ENCODE results near the gene SPATA20.

SPATA20 gene

DNA sequence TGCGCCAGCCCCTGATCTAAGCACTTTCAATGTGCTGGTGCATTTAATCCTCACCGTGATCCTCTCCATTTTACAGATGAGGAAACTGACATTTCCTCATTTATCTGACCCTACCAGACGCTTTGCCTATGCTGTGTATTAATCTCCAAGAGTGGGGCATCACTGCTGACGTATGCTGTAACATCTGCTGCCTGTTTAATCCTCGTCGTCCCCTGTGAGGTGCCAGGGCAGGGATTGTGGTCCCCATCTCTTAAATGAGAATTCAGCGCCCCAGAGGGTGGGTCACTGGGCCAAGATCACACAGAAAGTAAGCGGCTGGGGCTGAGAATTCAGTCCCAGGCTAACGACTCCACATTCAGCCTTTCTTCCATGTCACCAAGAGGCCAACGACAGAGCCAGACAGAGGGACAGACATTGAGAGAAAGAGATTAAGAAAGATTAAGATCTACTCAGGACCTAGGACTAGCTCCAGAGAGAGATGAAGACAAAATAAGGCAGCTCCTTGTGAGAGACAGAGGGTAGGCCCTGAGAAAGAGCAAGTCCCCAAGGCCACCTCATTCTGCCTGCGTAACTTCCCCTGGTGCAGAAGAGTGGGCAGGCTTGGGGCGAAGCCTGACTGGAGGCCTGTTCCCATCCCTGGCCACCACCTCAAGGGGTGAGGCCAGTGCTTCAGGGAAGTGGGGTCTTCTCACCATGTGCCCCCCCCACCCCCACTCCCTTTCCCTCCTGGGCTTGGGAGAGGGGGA is 27.1 kb downstream of the SPATA20 start:
- no peak for DNase-seq (ENCODE audit: extremely low read depth in 1 of 2, low read depth in 1 of 2)

DNA sequence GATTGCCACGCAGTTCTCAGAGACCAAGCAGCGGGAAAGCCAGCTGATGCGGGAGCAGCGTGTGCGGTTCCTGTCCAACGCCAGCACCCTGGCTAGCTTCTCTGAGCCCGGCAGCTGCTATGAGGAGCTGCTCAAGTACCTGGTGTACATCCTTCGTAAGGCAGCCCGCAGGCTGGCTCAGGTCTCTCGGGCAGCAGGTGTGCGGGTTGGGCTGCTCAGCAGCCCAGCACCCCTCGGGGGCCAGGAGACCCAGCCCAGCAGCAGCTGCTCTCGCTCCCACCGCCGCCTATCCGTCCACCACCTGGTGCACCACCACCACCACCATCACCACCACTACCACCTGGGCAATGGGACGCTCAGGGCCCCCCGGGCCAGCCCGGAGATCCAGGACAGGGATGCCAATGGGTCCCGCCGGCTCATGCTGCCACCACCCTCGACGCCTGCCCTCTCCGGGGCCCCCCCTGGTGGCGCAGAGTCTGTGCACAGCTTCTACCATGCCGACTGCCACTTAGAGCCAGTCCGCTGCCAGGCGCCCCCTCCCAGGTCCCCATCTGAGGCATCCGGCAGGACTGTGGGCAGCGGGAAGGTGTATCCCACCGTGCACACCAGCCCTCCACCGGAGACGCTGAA is 28.7 kb downstream of the SPATA20 start:
- DNase-seq (ENCODE audit: extremely low read depth in 1 of 2, low read depth in 1 of 2) = no peak

GRCh38 chr17:50576864-50577263 is 29.9 kb downstream of the SPATA20 start:
- no peak for DNase-seq (ENCODE audit: extremely low read depth in 1 of 2, low read depth in 1 of 2)

DNA sequence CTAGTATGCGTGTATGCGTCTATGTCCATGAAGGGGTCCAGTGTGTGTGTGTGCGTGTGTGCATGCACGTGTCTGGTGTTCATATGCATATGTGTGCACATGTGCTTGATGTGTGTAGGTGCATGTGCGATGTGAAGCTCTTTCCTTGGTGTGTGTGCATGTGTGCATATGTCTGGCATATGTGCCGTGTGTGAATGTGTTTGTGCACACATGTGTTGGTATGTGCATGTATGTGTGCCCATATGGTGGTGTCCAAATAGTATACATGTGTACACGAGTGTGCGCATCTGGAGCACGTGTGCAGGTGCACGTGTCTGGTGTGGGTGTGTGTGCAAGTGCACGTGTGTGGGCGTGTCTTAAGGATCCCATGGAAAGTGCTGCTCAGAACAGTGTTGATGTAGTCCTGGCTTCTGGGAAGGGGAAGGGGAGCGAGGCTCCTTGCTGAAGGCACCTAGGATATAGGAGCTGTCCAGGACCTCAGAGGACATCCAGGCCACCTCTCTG is 30.5 kb downstream of the SPATA20 start:
- DNase-seq (ENCODE audit: extremely low read depth in 1 of 2, low read depth in 1 of 2) = no peak

- DNase-seq (ENCODE audit: extremely low read depth in 1 of 2, low read depth in 1 of 2) = no peak
These were observed 31.2 kb downstream of the SPATA20 start for GRCh38 chr17:50578173-50578572.

- DNase-seq (ENCODE audit: extremely low read depth in 1 of 2, low read depth in 1 of 2) = no peak
These were observed 32.4 kb downstream of the SPATA20 start for GRCh38 chr17:50579399-50579798.

- DNase-seq (ENCODE audit: extremely low read depth in 1 of 2, low read depth in 1 of 2) = no peak
These were observed 33.7 kb downstream of the SPATA20 start for GRCh38 chr17:50580646-50581045.

DNA sequence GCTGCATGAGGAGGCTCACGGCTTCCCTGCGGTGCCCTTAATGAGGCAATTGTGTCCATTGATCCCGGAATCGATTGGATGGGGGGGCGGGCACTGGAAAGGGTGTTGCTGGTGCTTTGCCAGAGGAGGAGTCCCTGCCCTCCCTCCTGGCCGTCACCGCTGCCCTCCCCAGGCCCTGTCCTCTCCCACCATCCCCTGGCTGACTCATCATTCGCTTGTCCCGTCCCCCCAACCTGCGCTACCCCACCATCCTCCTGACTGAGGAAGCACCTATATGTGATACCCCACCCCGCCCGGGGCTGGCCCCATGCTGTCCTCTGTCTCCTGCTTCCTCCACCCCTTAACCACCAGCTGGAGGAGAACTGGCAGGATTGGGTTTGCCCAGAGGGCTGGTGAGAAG is 34.3 kb downstream of the SPATA20 start:
- no peak for DNase-seq (ENCODE audit: extremely low read depth in 1 of 2, low read depth in 1 of 2)

GRCh38 chr17:50582741-50583140 is 35.8 kb downstream of the SPATA20 start:
- DNase-seq (ENCODE audit: extremely low read depth in 1 of 2, low read depth in 1 of 2) = no peak

DNA sequence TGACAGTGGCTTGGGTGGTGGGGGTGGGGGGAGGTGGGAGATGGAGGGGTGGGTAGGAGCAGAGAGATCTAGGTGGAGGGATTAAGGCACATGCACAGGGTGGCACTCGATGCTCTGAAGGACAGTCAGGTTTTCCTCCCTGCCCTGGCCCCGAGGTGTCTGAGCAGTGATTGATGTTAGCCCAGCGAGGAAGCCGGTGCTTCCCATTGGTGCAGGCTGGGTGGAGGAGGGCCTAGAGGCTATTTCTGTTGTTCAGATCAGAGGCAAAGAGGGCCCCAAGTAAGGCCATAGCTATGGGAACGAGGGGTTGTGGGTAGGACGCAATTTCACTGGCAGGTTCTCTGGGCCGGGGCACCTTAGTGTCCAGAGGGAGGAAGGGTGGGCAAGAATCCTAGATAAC is 36.7 kb downstream of the SPATA20 start:
- no peak for DNase-seq (ENCODE audit: extremely low read depth in 1 of 2, low read depth in 1 of 2)

GRCh38 chr17:50584116-50584515 is 37.1 kb downstream of the SPATA20 start:
- DNase-seq (ENCODE audit: extremely low read depth in 1 of 2, low read depth in 1 of 2) = no peak

GRCh38 chr17:50584749-50585148 is 37.8 kb downstream of the SPATA20 start:
- DNase-seq (ENCODE audit: extremely low read depth in 1 of 2, low read depth in 1 of 2) = no peak

GRCh38 chr17:50585346-50585745 is 38.4 kb downstream of the SPATA20 start:
- DNase-seq (ENCODE audit: extremely low read depth in 1 of 2, low read depth in 1 of 2) = no peak

GRCh38 chr17:50585891-50586290 is 38.9 kb downstream of the SPATA20 start:
- DNase-seq (ENCODE audit: extremely low read depth in 1 of 2, low read depth in 1 of 2) = no peak

- no peak for DNase-seq (ENCODE audit: extremely low read depth in 1 of 2, low read depth in 1 of 2)
These were observed 39.7 kb downstream of the SPATA20 start for GRCh38 chr17:50586421-50587247.

DNA sequence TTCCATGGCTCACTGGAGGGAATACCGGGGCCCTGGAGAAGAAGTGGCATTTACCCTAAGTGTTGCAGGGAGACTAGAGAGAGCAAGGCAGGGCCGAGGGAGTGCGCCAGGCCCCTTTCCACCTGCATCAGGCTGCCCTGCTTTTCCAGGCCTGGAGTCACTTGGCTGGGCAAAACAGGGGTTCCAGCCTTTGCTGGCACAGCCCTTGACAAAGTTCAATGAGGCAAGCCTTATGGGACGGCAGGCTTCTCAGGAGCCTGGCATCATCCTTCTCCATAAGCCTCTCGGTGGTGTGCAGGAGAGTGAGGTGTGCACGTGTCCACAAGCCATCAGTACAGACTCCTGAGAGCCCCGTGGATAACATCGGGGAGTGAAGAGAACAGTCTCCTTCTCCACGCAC is 40.6 kb downstream of the SPATA20 start:
- no peak for DNase-seq (ENCODE audit: extremely low read depth in 1 of 2, low read depth in 1 of 2)

DNA sequence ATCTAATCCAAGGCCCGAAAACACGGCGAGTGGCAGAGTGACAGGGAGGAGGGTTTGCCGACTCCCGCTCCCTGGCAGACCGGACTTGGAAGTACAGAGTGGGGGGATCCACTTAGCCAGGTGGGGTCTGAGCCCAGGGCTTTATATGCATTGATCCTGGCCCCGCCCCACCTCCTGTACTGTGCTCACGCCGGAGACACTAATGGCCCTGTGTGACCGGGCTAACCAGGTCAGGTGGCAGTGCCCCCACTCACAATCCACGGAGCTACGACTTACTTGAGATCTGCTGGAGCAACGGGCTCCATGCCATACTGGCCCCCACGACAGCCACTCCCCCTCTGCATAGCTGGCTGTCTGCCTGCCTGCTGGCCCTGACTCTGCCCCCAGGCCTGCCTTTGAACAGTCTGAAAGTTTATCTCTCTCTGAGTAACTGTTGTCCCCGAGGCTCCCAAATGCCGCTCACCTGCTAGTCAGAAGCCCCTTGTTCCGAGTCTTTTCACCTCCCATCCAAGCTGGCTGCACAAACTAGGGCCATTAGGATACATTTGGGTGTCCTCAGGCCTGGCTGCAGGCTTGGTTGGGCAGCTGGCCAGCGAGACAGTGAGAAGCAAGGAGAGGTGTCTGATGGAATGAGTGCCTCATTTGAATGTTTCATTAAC is 41.5 kb downstream of the SPATA20 start:
- no peak for DNase-seq (ENCODE audit: extremely low read depth in 1 of 2, low read depth in 1 of 2)

- DNase-seq (ENCODE audit: extremely low read depth in 1 of 2, low read depth in 1 of 2) = no peak
These were observed 42.2 kb downstream of the SPATA20 start for GRCh38 chr17:50589095-50589705.

DNA sequence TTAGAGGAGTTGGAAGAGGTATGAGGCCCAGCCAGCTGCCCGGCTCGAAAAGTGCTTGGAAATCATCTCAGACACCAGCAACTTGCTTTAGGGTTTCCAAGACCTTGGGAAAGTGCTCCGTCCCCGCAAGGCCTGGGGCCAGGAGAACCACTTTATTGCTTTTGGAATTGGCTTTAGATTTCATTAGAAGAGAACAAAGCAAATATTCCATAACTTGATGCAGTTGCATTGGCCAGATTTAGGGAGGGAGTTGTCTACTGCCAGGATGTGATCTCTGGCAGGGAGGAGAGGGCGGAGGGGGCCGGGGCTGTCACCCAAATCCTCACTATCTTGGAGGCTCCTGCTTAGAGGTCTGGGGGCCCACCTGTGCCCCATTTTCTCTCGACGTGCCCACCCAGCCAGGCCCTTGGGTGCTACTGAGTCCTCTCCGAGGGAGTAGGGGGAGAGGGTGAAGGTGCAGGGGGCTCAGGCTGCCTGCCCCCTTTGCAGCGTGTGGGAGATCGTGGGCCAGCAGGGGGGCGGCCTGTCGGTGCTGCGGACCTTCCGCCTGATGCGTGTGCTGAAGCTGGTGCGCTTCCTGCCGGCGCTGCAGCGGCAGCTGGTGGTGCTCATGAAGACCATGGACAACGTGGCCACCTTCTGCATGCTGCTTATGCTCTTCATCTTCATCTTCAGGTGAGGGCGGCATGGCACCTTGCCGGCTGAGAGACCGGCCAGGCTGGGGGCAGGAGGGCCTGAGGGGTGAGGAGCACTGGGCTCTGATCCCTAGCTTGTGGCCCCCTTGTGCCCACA is 44.2 kb downstream of the SPATA20 start:
- DNase-seq (ENCODE audit: extremely low read depth in 1 of 2, low read depth in 1 of 2) = no peak

DNA sequence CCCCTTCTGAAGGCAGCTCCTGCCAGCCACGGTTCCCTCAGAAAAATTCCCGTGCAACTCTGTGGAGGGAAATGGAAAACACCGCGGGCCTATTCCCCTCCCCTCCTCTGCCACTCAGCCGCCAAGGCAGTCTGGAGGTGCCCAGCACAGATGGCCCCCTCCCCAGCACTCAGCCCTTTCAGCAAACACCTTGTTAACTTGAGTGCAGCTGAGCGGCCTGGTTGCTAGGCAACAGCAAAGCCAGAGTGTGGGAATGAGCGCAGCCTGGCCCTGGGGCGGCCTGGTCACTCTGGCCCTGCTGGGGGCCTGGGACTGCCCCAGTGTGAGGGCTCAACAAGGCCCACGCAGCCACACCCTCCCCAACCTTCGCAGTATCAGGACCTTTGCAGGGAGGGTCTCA is 46.3 kb downstream of the SPATA20 start:
- DNase-seq (ENCODE audit: extremely low read depth in 1 of 2, low read depth in 1 of 2) = no peak

All from stimulated activated CD8-positive, alpha-beta memory T cell treated with anti-CD3 and anti-CD28 coated beads, Interleukin-7, amount 100 ng/mL, for 48 hours (primary cell).